K562 (cell line): ENCODE data around the gene OR1J1. TPM values are rescaled to one million over a fixed set of nuclear protein-coding genes. Genes with fewer than 3 reads are reported as not detected.

Experiments used
- CREB3L1 ChIP-seq: fragments of 450-650 bp; IDR thresholded peaks from 2 replicates; pipeline ENCODE4 v1.6.1; 2014; ENCODE audit warnings: low read depth, mild to moderate bottlenecking, moderate library complexity, borderline replicate concordance
- DACH1 ChIP-seq: fragments of 450-650 bp; IDR thresholded peaks from 2 replicates; pipeline ENCODE4 v1.6.1; 2018; ENCODE audit not compliant: partially characterized antibody
- DMBX1 ChIP-seq: fragments of 250-450 bp; sonication (Bioruptor Pico); IDR thresholded peaks from 2 replicates; pipeline ENCODE4 v1.8.0; 2022; ENCODE audit warnings: inconsistent platforms, mild to moderate bottlenecking, moderate library complexity, borderline replicate concordance
- HOXB6 ChIP-seq: fragments of 250-450 bp; sonication (Bioruptor Pico); IDR thresholded peaks from 2 replicates; pipeline ENCODE4 v1.5.1; 2022; ENCODE audit warnings: mild to moderate bottlenecking, borderline replicate concordance
- NFE2 ChIP-seq: IDR thresholded peaks from 2 replicates; pipeline ENCODE4 v1.6.1; 2014; ENCODE audit warnings: antibody characterized with exemption, low read depth
- PURB ChIP-seq: sonication (generic); formaldehyde crosslinking; IDR thresholded peaks from 2 replicates; pipeline ENCODE4 v1.9.0; 2021; ENCODE audit warnings: low read depth, mild to moderate bottlenecking, missing genetic modification reagents
- RAD51 ChIP-seq: fragments of 450-650 bp; IDR thresholded peaks from 2 replicates; pipeline ENCODE4 v1.7.1; 2016; ENCODE audit warnings: low read depth, mild to moderate bottlenecking, borderline replicate concordance
- SMAD4 ChIP-seq: fragments of 250-450 bp; sonication (Bioruptor Pico); conservative IDR thresholded peaks from 2 replicates; pipeline ENCODE4 v1.8.0; 2021; ENCODE audit warnings: inconsistent platforms, mild to moderate bottlenecking, moderate library complexity
- SNRNP70 ChIP-seq: fragments of 200-400 bp; formaldehyde crosslinking; optimal IDR thresholded peaks from 2 replicates; pipeline ENCODE3; 2017; ENCODE audit warnings: low read depth, low read length
- U2AF1 ChIP-seq: fragments of 200-400 bp; formaldehyde crosslinking; optimal IDR thresholded peaks from 2 replicates; pipeline ENCODE3; 2017; ENCODE audit warnings: mild to moderate bottlenecking, low read depth, low read length, moderate library complexity
- ZNF778 ChIP-seq: fragments of 450-650 bp; formaldehyde crosslinking; IDR thresholded peaks from 2 replicates; pipeline ENCODE4 v1.4.0; 2020; ENCODE audit warnings: mild to moderate bottlenecking, moderate library complexity
- polyA plus RNA-seq, 8 experiments: library from polyadenylated mRNA; depleted of rRNA in 4 of 8; stranded (reverse) in 5 of 8; unstranded in 3 of 8; fragments of >200 nt; fragmentation: Nextera tagmentation in 2 of 8; fragmentation: Illumina TruSeq in 1 of 8; extraction: Ambion mirVana in 2 of 8; extraction: Trizol in 1 of 8; gene quantifications; 2 replicates each; pipeline versions ENCODE4 v1.2.1 to v1.2.3, GENCODE V29; 2011 to 2014; ENCODE audit warnings: inconsistent platforms in 1 of 8, missing spikeins in 1 of 8
- total RNA-seq, 7 experiments: library from RNA; depleted of rRNA in 6 of 7; stranded (reverse); fragments of >200 nt in 6 of 7; fragmentation: Illumina TruSeq in 2 of 7; extraction: Trizol in 2 of 7; gene quantifications; 2 replicates each; pipeline versions ENCODE4 v1.2.1 to v1.2.3, GENCODE V29; 2011 to 2021; ENCODE audit warnings: low replicate concordance in 1 of 7
- TF ChIP-seq, protein P1 (sequence below): sonication (generic); formaldehyde crosslinking; IDR thresholded peaks from 2 replicates; pipeline ENCODE4 v1.9.0; 2022; ENCODE audit warnings: mild to moderate bottlenecking, missing genetic modification reagents
- TF ChIP-seq, protein P2 (sequence below): sonication (generic); formaldehyde crosslinking; IDR thresholded peaks from 2 replicates; pipeline ENCODE4 v1.8.1; 2023; ENCODE audit warnings: missing genetic modification reagents, mild to moderate bottlenecking, borderline replicate concordance
- TF ChIP-seq, protein P3 (sequence below): fragments of 450-650 bp; formaldehyde crosslinking; IDR thresholded peaks from 2 replicates; pipeline ENCODE4 v1.4.0; 2020; ENCODE audit warnings: mild to moderate bottlenecking, moderate library complexity

OR1J1 gene
- total and polyA plus RNA-seq, 9 of the 15 experiments (the other 6 are each of a cell fraction or from before 2014, with no cell fraction given) = not detected

GRCh38 chr9:122446819-122447484, 30.8 kb downstream of the OR1J1 start (continued):
- TF ChIP-seq DMBX1 (peak; percentile 73; the same call in 1 of the 2 replicates), RAD51 (no peak), SNRNP70 (no peak), NFE2 (no peak), CREB3L1 (peak; percentile 35; the same call in 1 of the 2 replicates), U2AF1 (no peak), DACH1 (no peak), PURB (CRISPR knock-in tag) (no peak), HOXB6 (CRISPR knock-in tag) (no peak), ZNF778 (CRISPR knock-in tag) (no peak), SMAD4 (peak; percentile 86)
- TF ChIP-seq, protein P1, sequence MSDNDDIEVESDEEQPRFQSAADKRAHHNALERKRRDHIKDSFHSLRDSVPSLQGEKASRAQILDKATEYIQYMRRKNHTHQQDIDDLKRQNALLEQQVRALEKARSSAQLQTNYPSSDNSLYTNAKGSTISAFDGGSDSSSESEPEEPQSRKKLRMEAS (CRISPR knock-in tag) = peak; percentile 20; the same call in 1 of the 2 replicates
- TF ChIP-seq, protein P2, sequence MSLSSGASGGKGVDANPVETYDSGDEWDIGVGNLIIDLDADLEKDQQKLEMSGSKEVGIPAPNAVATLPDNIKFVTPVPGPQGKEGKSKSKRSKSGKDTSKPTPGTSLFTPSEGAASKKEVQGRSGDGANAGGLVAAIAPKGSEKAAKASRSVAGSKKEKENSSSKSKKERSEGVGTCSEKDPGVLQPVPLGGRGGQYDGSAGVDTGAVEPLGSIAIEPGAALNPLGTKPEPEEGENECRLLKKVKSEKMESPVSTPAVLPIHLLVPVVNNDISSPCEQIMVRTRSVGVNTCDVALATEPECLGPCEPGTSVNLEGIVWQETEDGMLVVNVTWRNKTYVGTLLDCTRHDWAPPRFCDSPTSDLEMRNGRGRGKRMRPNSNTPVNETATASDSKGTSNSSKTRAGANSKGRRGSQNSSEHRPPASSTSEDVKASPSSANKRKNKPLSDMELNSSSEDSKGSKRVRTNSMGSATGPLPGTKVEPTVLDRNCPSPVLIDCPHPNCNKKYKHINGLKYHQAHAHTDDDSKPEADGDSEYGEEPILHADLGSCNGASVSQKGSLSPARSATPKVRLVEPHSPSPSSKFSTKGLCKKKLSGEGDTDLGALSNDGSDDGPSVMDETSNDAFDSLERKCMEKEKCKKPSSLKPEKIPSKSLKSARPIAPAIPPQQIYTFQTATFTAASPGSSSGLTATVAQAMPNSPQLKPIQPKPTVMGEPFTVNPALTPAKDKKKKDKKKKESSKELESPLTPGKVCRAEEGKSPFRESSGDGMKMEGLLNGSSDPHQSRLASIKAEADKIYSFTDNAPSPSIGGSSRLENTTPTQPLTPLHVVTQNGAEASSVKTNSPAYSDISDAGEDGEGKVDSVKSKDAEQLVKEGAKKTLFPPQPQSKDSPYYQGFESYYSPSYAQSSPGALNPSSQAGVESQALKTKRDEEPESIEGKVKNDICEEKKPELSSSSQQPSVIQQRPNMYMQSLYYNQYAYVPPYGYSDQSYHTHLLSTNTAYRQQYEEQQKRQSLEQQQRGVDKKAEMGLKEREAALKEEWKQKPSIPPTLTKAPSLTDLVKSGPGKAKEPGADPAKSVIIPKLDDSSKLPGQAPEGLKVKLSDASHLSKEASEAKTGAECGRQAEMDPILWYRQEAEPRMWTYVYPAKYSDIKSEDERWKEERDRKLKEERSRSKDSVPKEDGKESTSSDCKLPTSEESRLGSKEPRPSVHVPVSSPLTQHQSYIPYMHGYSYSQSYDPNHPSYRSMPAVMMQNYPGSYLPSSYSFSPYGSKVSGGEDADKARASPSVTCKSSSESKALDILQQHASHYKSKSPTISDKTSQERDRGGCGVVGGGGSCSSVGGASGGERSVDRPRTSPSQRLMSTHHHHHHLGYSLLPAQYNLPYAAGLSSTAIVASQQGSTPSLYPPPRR = no peak
- TF ChIP-seq, protein P3, sequence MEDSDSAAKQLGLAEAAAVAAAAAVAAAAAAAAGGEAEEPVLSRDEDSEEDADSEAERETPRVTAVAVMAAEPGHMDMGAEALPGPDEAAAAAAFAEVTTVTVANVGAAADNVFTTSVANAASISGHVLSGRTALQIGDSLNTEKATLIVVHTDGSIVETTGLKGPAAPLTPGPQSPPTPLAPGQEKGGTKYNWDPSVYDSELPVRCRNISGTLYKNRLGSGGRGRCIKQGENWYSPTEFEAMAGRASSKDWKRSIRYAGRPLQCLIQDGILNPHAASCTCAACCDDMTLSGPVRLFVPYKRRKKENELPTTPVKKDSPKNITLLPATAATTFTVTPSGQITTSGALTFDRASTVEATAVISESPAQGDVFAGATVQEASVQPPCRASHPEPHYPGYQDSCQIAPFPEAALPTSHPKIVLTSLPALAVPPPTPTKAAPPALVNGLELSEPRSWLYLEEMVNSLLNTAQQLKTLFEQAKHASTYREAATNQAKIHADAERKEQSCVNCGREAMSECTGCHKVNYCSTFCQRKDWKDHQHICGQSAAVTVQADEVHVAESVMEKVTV (CRISPR knock-in tag) = no peak
